NCI-H1417 treated with DMSO at 0.1 percent for 48 hours (cell line): ENCODE data around the gene GIPC3.
"Not testable (repeated sequence)": the region's sequence is repeated elsewhere in the genome, so short reads cannot be mapped to it uniquely, and the experiment has no call there.

ENCODE experiments used
- DNase-seq: peaks from one replicate; lab custom pipeline; 2025; lab: John Stamatoyannopoulos, UW

GIPC3 gene

DNA sequence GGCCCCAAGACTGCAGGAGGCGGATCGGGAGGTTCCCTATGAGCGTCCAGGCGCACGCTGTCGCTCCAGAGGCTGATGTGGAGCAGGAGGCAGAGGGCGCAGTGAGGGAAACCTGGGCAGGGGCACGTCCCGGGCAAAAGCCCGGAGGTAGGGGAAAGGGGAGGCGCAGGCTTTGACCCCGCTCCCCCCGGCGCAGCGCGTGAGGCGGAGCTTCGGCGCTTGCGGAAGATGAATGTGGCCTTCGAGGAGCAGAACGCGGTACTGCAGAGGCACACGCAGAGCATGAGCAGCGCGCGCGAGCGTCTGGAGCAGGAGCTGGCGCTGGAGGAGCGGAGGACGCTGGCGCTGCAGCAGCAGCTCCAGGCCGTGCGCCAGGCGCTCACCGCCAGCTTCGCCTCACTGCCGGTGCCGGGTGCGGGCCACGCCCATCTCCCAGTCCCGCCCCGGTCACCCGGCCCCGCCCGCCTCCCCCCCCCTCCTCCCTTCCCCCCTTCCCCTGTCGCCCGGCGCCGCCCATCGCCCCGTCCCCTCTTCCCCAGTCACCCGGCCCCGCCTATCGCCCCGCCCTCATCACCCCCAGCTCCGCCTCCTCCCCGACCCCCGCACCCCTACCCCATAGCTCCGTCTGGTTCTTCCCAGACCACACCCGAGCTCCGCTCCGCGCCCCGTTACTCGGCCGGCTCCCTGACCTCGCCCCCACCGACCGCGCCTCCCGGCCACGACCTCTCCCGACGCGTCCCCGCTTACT is 8.4 kb upstream of the GIPC3 start:
- DNase-seq, result no peak

DNA sequence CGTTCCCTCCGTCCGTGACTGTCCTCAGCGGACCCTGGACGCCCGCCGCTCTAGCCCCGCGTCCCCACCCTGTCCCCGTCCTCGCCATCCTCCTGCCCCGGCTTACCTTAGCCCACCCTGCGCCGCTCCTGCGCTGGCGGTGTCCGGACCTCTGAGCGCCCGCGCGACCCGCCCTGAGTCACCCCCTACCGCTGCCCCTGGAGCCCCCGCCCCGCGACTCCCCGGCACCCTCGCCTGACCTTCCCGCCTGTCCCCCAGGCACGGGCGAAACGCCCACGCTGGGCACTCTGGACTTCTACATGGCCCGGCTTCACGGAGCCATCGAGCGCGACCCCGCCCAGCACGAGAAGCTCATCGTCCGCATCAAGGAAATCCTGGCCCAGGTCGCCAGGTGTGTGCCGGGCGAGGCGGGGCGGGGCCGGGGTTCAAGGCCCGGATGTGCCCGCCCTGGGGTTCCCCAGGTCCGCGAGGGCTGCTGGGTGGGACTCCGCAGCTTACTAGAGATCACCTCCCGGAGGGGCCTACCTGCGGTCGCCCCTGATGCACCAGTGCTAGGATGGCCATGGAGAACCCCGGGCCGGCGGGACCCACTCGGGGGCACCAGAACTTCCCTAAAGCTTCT is 7.4 kb upstream of the GIPC3 start:
- no peak for DNase-seq

GRCh38 chr19:3578390-3578789 is 6.9 kb upstream of the GIPC3 start:
- DNase-seq, result no peak

DNA sequence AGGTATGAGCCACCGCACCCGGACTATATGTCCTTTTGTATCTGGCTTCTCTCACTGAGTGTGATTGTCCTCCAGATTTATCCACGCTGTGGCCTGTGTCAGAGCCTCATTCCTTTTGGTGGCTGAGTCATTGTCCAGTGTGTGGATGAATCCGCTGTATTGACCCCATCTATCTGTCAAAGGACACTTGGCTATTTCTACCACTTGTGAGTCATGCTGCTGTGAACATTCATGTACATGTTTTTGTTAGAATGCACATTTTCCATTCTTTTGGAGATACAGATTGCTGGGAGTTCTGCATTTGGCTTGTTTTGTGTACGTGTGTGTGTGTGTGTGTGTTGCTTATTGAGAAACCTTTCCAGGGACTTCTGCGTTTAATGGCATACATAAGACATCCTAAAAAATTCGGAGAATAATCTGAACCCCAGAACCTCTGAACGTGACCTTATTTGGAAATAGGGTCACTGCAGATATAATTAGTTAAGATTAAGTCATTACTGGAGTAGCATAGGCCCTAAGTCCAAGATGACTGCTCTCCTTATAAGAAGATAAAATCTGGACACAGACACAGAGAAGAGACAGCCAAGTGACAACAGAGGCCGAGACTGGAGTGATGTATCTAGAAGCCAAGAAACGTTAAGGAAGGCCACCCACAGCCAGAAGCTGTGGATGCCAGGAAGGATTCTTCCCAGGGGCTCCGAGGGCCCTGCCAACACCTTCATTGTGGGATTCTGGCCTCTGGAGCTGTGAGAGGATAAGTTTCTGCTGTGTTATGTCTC is 4.9 kb upstream of the GIPC3 start:
- DNase-seq, result no peak

DNA sequence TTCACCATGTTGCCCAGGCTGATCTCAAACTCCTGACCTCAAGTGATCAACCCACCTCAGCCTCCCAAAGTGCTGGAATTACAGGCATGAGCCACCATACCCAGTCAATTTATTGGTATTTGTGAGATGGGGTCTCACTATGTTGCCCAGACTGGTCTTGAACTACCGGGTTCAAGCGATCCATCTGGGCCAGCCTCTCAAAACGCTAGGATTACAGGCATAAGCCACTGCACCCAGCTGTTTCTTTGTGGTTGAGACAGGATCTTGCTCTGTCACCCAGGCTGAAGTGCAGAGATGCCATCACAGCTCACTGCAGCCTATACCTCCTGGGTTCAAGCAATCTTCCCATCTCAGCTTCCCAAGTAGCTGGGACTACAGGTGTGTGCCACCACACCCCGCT is 3.5 kb upstream of the GIPC3 start:
- not testable (repeated sequence) for DNase-seq

DNA sequence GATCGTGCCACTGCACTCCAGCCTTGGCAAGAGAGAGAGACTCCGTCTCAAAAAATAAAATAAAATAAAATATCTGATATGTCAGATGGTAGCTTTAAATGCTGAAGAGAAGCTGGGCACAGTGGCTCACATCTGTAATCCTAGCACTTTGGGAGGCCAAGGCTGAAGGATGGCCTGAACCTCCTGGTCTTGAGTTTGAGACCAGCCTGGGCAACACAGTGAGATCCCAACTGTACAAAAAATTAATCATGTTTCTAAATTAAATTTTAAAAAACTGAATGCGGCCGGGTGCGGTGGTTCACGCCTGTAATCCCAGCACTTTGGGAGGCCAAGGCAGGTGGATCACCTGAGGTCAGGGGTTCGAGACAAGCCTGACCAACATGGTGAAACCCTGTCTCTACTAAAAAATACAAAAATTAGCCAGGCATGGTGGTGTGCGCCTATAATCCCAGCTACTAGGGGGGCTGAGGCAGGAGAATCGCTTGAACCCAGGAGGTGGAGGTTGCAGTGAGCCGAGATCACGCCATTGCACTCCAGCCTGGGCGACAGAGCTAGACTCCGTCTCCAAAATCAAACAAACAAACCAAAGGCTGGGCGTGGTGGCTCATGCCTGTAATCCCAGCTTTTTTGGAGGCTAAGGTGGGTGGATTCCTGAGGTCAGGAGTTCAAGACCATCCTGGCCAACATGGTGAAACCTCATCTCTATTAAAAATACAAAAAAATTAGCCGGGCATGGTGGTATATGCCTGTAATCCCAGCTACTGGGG is 1.1 kb upstream of the GIPC3 start:
- DNase-seq, result not testable (repeated sequence)

DNA sequence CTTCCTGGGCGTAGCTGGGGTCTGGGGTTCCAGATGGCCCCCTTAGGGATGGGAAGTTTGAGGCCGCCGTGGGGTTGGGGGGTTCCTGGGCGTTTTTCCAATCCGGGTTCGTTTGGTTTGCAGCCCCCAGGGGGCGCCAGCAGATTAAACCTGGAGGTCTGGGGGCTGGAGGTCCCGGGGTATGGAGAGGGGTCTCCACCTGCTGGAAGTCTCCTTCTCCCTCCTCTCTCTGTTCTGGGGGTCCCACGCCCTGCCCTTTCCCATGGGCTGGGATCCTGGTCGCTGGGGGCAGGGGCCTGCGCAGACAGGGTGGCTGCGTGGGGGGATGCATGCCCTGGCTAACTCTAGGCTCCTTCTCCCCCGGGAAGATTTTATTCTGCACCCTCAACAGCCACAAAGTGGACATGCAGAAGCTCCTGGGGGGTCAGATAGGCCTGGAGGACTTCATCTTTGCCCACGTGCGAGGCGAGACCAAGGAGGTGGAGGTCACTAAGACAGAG is 899 bp downstream of the GIPC3 start:
- DNase-seq, result no peak

- DNase-seq, result no peak
Measured at GRCh38 chr19:3586707-3587346, 1.5 kb downstream of the GIPC3 start.

DNA sequence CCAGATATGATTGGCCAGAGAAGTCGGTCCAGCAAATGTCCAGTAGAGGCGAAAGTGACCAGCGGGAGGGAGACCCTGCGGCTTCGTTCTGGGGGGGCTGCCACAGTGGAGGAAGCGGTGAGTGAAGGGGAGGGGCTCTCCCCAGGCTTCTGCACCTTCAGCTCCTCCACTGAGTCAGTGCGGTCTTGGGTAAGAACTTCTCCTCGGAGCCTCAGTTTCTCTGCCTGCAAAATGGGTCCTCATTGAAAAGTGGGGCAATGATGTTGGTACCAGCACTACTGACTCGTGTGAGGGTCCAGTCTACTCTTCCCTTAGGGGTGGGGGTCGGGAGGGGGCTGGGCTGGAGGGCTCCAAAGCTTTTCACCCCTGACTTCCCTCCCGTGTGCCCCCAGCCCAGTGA is 4.2 kb downstream of the GIPC3 start:
- DNase-seq, result no peak

- no peak for DNase-seq
Measured at GRCh38 chr19:3589949-3590348, 4.7 kb downstream of the GIPC3 start.

DNA sequence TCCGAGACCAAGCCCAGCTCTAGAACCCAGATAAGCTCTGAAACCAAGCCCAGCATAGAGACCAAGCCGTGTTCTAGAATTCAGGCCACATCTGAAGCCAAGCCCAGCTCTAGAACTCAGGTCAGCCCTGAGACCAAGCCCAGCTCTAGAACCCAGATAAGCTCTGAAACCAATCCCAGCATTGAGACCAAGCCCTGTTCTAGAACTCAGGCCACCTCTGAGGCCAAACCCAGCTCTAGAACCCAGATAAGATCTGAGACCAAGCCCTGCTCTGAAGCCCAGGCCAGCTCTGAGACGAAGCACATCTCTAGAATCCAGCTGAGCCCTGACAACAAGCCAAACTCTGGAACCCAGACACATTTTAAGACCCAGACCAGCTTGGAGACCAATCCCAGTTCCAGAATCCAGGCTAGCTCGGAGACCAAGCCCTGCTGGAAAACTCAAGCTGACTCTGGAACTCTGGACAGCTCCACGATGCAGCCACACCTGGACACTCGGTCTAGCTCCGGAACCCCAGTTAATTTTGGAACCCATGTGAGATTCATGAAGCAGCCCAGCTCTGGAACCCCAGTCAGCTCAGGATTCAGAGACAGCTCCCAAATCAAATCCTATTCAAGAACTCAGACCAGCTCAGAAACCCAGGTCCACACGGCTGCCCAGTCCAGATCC is 5.8 kb downstream of the GIPC3 start:
- DNase-seq, result no peak

- no peak for DNase-seq
Measured at GRCh38 chr19:3591876-3592613, 6.8 kb downstream of the GIPC3 start.

DNA sequence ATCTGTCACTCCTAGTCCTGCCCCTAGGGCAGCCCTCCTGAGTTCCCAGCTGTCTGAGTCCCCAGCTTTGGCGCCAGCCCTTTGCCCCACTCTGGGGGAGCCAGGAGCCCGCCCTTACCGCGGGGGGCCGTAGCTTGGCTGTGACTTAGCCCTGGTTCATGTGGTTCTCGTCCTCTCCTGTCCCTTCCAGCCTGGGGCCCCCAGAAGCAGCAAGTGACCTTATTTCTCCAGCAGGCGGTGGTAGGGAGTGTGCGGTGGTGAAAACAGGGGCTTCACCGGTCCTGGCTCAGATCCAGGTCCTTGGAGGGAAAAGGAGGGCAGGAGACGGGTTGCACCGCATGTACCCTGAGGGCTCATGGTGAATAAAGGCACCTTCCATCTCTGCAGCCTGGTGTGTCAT is 7.9 kb downstream of the GIPC3 start:
- DNase-seq, result no peak

GRCh38 chr19:3595521-3596061 is 10.3 kb downstream of the GIPC3 start:
- DNase-seq, result no peak

DNA sequence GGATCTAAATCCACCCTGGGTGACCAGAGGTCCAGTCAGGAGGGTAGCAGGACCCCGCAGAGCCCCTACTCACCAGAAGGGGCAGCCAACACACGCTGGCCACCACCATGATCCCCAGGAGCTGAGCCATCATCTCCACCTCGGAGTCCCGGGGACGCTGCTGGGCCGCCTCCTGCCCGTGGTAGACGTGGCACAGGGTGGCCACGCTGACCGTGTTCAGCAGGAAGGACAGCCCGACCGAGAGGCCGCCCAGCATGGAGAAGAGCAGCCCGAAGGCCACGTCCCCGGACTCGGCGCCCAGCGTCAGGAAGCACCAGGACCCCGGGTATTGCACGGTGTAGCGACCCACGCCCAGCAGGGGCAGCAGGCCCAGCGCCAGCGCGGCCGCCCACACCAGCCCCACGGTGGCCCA is 14.5 kb downstream of the GIPC3 start:
- no peak for DNase-seq

GRCh38 chr19:3601021-3601420 is 15.7 kb downstream of the GIPC3 start:
- no peak for DNase-seq

DNA sequence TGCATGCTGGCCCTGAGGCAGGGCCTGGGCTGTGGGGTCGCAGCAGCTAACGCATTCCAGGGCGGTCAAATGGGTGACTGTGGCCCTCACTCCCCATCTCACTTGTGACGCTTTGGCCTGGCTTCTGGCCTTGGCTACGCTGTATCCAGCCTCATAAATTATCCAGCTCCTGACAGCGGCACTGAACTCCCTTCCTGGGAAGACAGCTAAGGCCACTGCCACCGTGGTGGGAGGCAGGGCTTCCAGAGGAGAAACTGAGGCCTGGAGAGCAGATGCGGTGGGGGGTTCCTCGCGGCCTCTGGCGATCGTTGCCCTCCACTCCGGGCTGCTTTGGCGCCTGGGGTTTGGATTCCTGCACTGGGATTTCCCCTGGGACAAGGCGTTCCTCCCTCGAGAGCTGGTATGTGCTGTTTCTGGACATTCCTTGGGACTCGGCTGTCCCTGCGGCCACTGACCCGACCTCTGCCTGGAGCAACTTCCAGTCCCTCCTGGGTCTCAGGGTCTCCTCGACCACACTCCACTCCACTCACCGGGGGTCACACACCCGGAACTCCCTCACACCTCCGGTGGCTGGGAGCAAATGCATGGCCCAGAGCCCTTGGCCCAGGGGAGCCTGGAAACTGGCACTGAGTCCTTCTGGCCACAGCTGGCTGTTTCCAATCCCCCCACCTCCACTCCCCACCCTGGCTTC is 18.0 kb downstream of the GIPC3 start:
- no peak for DNase-seq

DNA sequence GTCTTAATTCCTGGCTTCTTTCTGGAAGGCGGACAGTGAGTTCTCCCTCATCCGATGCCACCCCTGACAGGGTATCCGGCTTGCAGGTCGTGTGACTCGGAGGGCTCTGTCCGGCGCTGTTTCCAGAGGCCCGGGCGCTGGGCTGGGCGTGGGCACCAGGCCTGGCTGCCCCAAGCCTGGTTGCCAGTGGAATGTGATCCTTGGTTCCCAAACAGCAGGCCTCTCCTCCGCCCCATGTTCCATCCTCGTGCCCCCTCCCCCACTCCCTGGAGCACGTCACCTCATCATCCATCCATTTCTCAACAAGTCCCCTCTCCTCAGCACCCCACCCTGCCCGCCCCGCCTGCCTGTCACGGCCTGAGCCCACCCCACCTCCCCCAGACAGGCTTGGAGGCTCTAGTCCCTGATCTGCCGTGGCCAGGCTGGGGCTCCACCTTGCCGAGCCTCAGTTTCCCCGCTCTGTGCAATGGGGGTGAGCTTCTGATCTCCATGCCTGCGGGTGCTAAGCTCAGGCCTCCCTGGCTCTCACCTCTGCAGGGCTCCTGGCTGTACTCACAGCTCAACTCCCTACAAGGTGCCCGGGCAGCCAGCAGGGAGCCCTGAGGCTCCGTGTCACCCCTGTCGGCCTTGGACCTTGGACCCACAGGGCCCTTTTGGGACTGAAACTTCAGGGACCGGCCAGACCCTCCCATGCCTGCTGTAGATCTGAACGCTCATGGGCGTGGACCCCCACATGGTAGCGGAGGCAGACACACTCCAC is 19.1 kb downstream of the GIPC3 start:
- DNase-seq, result no peak

DNA sequence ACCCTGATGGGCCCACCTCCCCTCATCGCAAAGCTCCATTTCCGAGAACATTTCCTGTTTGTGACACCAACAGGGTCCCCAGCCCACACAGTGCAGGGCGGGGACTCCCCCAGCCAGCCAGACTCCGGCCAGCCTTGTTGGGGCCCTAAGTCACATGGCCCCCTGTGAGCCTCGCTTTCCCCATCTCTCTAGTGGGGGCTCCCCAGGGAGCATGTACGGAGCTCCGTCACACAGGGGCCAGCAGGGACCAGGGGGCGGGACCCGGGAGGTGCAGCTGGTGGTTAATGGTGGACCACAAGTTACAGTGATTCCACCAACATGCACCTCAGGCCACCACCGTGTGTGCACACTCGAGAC is 19.7 kb downstream of the GIPC3 start:
- DNase-seq, result no peak
